ENCODE results near the gene MIEN1. TPM values are rescaled to one million over a fixed set of nuclear protein-coding genes. Genes with fewer than 3 reads are reported as not detected.
"Not testable (repeated sequence)": the region's sequence is repeated elsewhere in the genome, so short reads cannot be mapped to it uniquely, and the experiment has no call there.

MIEN1 gene
- polyA plus RNA-seq, 4 donors: 51.5 to 155 (median 114) TPM

DNA sequence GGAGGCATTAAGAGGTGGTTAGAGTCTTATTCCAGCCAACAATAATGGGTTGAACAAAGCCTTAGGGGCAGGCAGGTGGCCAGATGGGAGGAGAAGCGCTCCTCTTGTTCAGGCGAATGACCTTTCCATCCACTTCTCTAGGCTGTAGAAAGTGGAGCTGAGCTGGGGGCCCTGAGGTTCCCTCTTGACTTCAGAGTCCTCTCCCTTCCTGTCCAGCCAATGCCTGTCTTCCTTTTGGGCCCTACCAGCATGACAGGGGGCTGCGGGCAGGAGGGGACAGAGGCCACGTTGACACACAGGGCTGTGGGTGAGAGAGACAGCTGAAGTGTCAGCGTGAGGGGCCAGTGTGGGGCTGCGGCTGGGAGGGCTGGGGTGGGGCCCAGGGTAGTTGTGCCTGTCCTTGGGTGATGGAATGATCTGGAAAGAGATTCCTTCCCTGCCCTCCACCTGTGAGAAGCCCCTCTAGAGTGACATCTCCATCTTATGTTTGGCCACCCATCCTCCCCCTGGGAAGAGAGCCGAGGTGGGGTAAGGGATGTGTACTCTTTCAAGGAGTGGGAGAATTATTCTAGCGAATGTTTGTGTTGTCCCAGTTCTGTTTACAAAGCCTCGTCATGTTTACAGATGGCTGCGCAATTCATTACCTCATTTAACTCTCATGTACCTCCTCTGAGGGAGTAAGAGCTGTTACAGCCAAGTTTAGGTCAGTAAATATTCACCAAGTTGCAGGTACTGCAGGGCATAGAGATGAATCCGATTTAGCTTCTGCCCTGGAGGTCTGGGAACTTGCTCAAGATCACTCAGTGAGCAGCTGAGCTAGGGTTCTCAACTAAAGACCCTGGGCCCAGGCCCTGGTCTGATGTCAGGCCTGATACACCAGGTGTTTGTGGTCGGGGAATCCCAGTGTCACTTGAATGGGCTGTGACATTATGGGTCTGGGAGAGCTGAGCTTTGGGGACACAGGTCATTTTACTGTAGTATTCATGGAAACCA is 27.1 kb downstream of the MIEN1 start:
- Histone ChIP-seq H3K4me3 (ENCODE audit: low read depth in 1 of 3, low read length in 3 of 3) (peak overlapping the region in 1 of 3 donors; percentile 21), H3K27me3 (ENCODE audit: control insufficient read depth in 3 of 3, insufficient read depth in 3 of 3, low read length in 3 of 3) (no peaks in the 10 kb centered on the region), H3K36me3 (ENCODE audit: control insufficient read depth in 3 of 3, insufficient read depth in 2 of 3, low read depth in 1 of 3, low read length in 3 of 3) (peaks cover 0 to 61% (median 0%) of the 10 kb centered on the region in 3 donors), H3K9me3 (ENCODE audit: control insufficient read depth in 2 of 2, insufficient read depth in 1 of 2, low read depth in 1 of 2, low read length in 1 of 2) (no peaks in the 10 kb centered on the region), H3K4me1 (ENCODE audit: control insufficient read depth in 3 of 3, insufficient read depth in 2 of 3, low read depth in 1 of 3, low read length in 2 of 3) (peaks cover 9 to 55% (median 14%) of the 10 kb centered on the region in 3 donors), H3K27ac (ENCODE audit: low read depth in 1 of 3, low read length in 2 of 3) (peak overlapping the region; percentile 22 to 60 (median 31))
- 27 to 49% (median 49%) methylated on average over 10 to 12 of the region's 12 CpGs for WGBS, 3 donors
- DNase-seq: peak in 1 of 2 donors; percentile 45
- FAIRE-seq: no peak

- H3K4me1 ChIP-seq (ENCODE audit: control insufficient read depth in 3 of 3, insufficient read depth in 2 of 3, low read depth in 1 of 3, low read length in 2 of 3): peaks cover 9 to 55% (median 13%) of the 10 kb centered on the region in 3 donors
- H3K36me3 ChIP-seq (ENCODE audit: control insufficient read depth in 3 of 3, insufficient read depth in 2 of 3, low read depth in 1 of 3, low read length in 3 of 3): peaks cover 0 to 48% (median 0%) of the 10 kb centered on the region in 3 donors
- FAIRE-seq: no peak
- no peaks in the 10 kb centered on the region for H3K27me3 ChIP-seq (ENCODE audit: control insufficient read depth in 3 of 3, insufficient read depth in 3 of 3, low read length in 3 of 3)
- WGBS, 3 donors: 34 to 51% (median 49%) methylated on average over 4 of the region's 4 CpGs
- peak overlapping the region in 1 of 3 donors; percentile 87 for H3K4me3 ChIP-seq (ENCODE audit: low read depth in 1 of 3, low read length in 3 of 3)
- H3K27ac ChIP-seq (ENCODE audit: low read depth in 1 of 3, low read length in 2 of 3): peak overlapping the region in 2 of 3 donors; percentile 3 to 91
- H3K9me3 ChIP-seq (ENCODE audit: control insufficient read depth in 2 of 2, insufficient read depth in 1 of 2, low read depth in 1 of 2, low read length in 1 of 2): no peaks in the 10 kb centered on the region
- no peak for DNase-seq
These were observed 28.4 kb downstream of the MIEN1 start for GRCh38 chr17:39701784-39702422.

GRCh38 chr17:39701012-39701783 is 29.1 kb downstream of the MIEN1 start:
- H3K27ac ChIP-seq (ENCODE audit: low read depth in 1 of 3, low read length in 2 of 3): peak overlapping the region; percentile 91 to 99 (median 97)
- no peaks in the 10 kb centered on the region for H3K27me3 ChIP-seq (ENCODE audit: control insufficient read depth in 3 of 3, insufficient read depth in 3 of 3, low read length in 3 of 3)
- peaks cover 0 to 41% (median 0%) of the 10 kb centered on the region in 3 donors for H3K36me3 ChIP-seq (ENCODE audit: control insufficient read depth in 3 of 3, insufficient read depth in 2 of 3, low read depth in 1 of 3, low read length in 3 of 3)
- WGBS, 3 donors: 8 to 28% (median 14%) methylated on average over 10 of the region's 10 CpGs
- H3K9me3 ChIP-seq (ENCODE audit: control insufficient read depth in 2 of 2, insufficient read depth in 1 of 2, low read depth in 1 of 2, low read length in 1 of 2): no peaks in the 10 kb centered on the region
- FAIRE-seq (no peak), DNase-seq (peak; percentile 91 to 95)
- H3K4me1 ChIP-seq (ENCODE audit: control insufficient read depth in 3 of 3, insufficient read depth in 2 of 3, low read depth in 1 of 3, low read length in 2 of 3): peaks cover 9 to 56% (median 11%) of the 10 kb centered on the region in 3 donors
- H3K4me3 ChIP-seq (ENCODE audit: low read depth in 1 of 3, low read length in 3 of 3): peak overlapping the region; percentile 69 to 90 (median 87)

DNA sequence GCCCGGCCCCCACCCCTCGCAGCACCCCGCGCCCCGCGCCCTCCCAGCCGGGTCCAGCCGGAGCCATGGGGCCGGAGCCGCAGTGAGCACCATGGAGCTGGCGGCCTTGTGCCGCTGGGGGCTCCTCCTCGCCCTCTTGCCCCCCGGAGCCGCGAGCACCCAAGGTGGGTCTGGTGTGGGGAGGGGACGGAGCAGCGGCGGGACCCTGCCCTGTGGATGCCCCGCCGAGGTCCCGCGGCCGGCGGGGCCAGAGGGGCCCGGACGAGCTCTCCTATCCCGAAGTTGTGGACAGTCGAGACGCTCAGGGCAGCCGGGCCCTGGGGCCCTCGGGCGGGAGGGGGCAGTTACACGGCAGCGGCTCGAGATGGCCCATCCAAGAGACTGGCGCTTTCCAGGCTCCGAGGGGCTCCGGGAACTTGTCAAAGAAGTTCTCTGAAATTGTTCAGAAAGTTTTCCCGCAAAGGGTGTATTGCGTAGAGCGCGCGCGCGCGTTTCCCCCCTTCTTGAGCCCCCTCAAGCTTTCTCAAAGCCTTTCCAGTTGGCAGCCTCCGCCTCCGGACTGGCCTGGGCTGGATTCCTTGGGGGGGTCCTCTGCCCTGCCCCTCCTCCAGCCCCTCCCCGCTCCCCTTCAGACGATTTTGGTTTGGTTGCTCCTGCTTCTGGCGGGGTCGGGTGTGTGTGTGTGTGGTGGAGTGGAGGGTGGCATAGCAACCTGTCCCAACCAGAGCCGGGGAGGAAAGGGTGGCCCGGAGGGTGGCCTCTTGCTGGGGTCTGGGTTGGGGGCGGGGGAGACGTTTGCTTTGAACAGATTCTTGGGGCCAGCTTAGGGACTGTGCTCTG is 30.0 kb downstream of the MIEN1 start:
- H3K27me3 ChIP-seq (ENCODE audit: control insufficient read depth in 3 of 3, insufficient read depth in 3 of 3, low read length in 3 of 3): no peaks in the 10 kb centered on the region
- DNase-seq: peak in 1 of 2 donors; percentile 68
- 2 to 4% (median 3%) methylated on average over 48 to 57 of the region's 57 CpGs for WGBS, 3 donors
- H3K27ac ChIP-seq (ENCODE audit: low read depth in 1 of 3, low read length in 2 of 3): peak overlapping the region; percentile 91 to 99 (median 97)
- FAIRE-seq: no peak
- H3K4me3 ChIP-seq (ENCODE audit: low read depth in 1 of 3, low read length in 3 of 3): peak overlapping the region; percentile 69 to 90 (median 87)
- peaks cover 8 to 54% (median 17%) of the 10 kb centered on the region in 3 donors for H3K4me1 ChIP-seq (ENCODE audit: control insufficient read depth in 3 of 3, insufficient read depth in 2 of 3, low read depth in 1 of 3, low read length in 2 of 3)
- no peaks in the 10 kb centered on the region for H3K9me3 ChIP-seq (ENCODE audit: control insufficient read depth in 2 of 2, insufficient read depth in 1 of 2, low read depth in 1 of 2, low read length in 1 of 2)
- H3K36me3 ChIP-seq (ENCODE audit: control insufficient read depth in 3 of 3, insufficient read depth in 2 of 3, low read depth in 1 of 3, low read length in 3 of 3): peaks cover 0 to 35% (median 0%) of the 10 kb centered on the region in 3 donors

DNA sequence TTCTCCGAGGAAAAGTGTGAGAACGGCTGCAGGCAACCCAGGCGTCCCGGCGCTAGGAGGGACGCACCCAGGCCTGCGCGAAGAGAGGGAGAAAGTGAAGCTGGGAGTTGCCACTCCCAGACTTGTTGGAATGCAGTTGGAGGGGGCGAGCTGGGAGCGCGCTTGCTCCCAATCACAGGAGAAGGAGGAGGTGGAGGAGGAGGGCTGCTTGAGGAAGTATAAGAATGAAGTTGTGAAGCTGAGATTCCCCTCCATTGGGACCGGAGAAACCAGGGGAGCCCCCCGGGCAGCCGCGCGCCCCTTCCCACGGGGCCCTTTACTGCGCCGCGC is 30.5 kb downstream of the MIEN1 start, which contains the start of gene ERBB2:
Gene ERBB2 (plus strand): TSS at position 247 of the 330 bp plus-strand sequence. CDS start 175 bp downstream, outside the sequence.
- no peak for FAIRE-seq
- peak within 1 kb of the TSS; percentile 91 to 99 (median 97) for H3K27ac ChIP-seq (ENCODE audit: low read depth in 1 of 3, low read length in 2 of 3)
- H3K9me3 ChIP-seq (ENCODE audit: control insufficient read depth in 2 of 2, insufficient read depth in 1 of 2, low read depth in 1 of 2, low read length in 1 of 2): no peaks in the 10 kb centered on the region
- peak; percentile 91 to 93 for DNase-seq
- H3K36me3 ChIP-seq (ENCODE audit: control insufficient read depth in 3 of 3, insufficient read depth in 2 of 3, low read depth in 1 of 3, low read length in 3 of 3): peaks cover 0 to 29% (median 0%) of the 10 kb centered on the region in 3 donors
- H3K4me3 ChIP-seq (ENCODE audit: low read depth in 1 of 3, low read length in 3 of 3): peak within 1 kb of the TSS; percentile 69 to 90 (median 87)
- WGBS, 3 donors: 3 to 8% (median 7%) methylated on average over 12 to 20 of the region's 20 CpGs
- peaks cover 6 to 54% (median 12%) of the 10 kb centered on the region in 3 donors for H3K4me1 ChIP-seq (ENCODE audit: control insufficient read depth in 3 of 3, insufficient read depth in 2 of 3, low read depth in 1 of 3, low read length in 2 of 3)
- H3K27me3 ChIP-seq (ENCODE audit: control insufficient read depth in 3 of 3, insufficient read depth in 3 of 3, low read length in 3 of 3): no peaks in the 10 kb centered on the region

GRCh38 chr17:39699157-39699817 is 31.0 kb downstream of the MIEN1 start:
- WGBS, 3 donors: 39 to 48% (median 45%) methylated on average over 11 of the region's 11 CpGs
- peaks cover 6 to 57% (median 11%) of the 10 kb centered on the region in 3 donors for H3K4me1 ChIP-seq (ENCODE audit: control insufficient read depth in 3 of 3, insufficient read depth in 2 of 3, low read depth in 1 of 3, low read length in 2 of 3)
- not testable (repeated sequence) for DNase-seq; FAIRE-seq; H3K9me3 ChIP-seq (ENCODE audit: control insufficient read depth in 2 of 2, insufficient read depth in 1 of 2, low read depth in 1 of 2, low read length in 1 of 2); H3K27me3 ChIP-seq (ENCODE audit: control insufficient read depth in 3 of 3, insufficient read depth in 3 of 3, low read length in 3 of 3)
- H3K4me3 ChIP-seq (ENCODE audit: low read depth in 1 of 3, low read length in 3 of 3): peak overlapping the region; percentile 69 to 90 (median 87)
- H3K27ac ChIP-seq (ENCODE audit: low read depth in 1 of 3, low read length in 2 of 3): peak overlapping the region; percentile 91 to 99 (median 97)
- peaks cover 0 to 24% (median 0%) of the 10 kb centered on the region in 3 donors for H3K36me3 ChIP-seq (ENCODE audit: control insufficient read depth in 3 of 3, insufficient read depth in 2 of 3, low read depth in 1 of 3, low read length in 3 of 3)

GRCh38 chr17:39697961-39698360 is 32.4 kb downstream of the MIEN1 start:
- Histone ChIP-seq H3K4me3 (ENCODE audit: low read depth in 1 of 3, low read length in 3 of 3) (no peak overlapping the region), H3K27me3 (ENCODE audit: control insufficient read depth in 3 of 3, insufficient read depth in 3 of 3, low read length in 3 of 3) (no peaks in the 10 kb centered on the region), H3K9me3 (ENCODE audit: control insufficient read depth in 2 of 2, insufficient read depth in 1 of 2, low read depth in 1 of 2, low read length in 1 of 2) (no peaks in the 10 kb centered on the region), H3K4me1 (ENCODE audit: control insufficient read depth in 3 of 3, insufficient read depth in 2 of 3, low read depth in 1 of 3, low read length in 2 of 3) (peaks cover 6 to 54% (median 8%) of the 10 kb centered on the region in 3 donors), H3K36me3 (ENCODE audit: control insufficient read depth in 3 of 3, insufficient read depth in 2 of 3, low read depth in 1 of 3, low read length in 3 of 3) (peaks cover 0 to 12% (median 0%) of the 10 kb centered on the region in 3 donors), H3K27ac (ENCODE audit: low read depth in 1 of 3, low read length in 2 of 3) (no peak overlapping the region)
- no peak for DNase-seq
- WGBS, 3 donors: 87 to 97% (median 95%) methylated on average over 5 of the region's 5 CpGs
- no peak for FAIRE-seq

Data from small intestine (tissue), 7 donors.